ENCODE data around the gene RING1. TPM values are rescaled to one million over a fixed set of nuclear protein-coding genes. Genes with fewer than 3 reads are reported as not detected.

The RING1 gene
- total RNA-seq, 2 experiments from 2014 or later, result 31.8 to 40.0 TPM

- H3K79me2 ChIP-seq (ENCODE audit: insufficient read depth, low read depth, low read length), result peaks cover 27% of the 10 kb centered on the region; the same call in 1 of the 2 replicates
- ChIA-PET POLR2A (no interaction called here), CTCF (ENCODE audit: unreplicated experiment) (no interaction called here)
- H2AFZ ChIP-seq (ENCODE audit: low read length), result no peak overlapping the region
- TF ChIP-seq EZH2phosphoT487 (IDR thresholded peaks at IDR 0.05; ENCODE audit: borderline replicate concordance, low read depth, low read length) (no peak), CTCF (conservative IDR thresholded peaks at IDR 0.05; ENCODE audit: low read length) (no peak)
- no TSS peak for BruUV-seq (replicated peaks)
- H3K4me3 ChIP-seq (ENCODE audit: low read depth, low read length, poor library complexity, severe bottlenecking), result peak overlapping the region; percentile 78
- intact Hi-C loops (cut with micrococcal nuclease; ENCODE audit: unreplicated experiment), result loop anchor here (10.0 kb wide), 1 partner anchor 211 kb away; the partner anchor contains the start of genes CUTA and PHF1
- no peaks in the 10 kb centered on the region for H3K9me2 ChIP-seq (ENCODE audit: insufficient read depth, low read length)
- no peak for DNase-seq (ENCODE audit: low spot score)
- H3K9me3 ChIP-seq (ENCODE audit: low read length), result no peaks in the 10 kb centered on the region
- H3K4me1 ChIP-seq (ENCODE audit: insufficient read depth, low read length, poor library complexity, severe bottlenecking), result peaks cover 57% of the 10 kb centered on the region
- peak overlapping the region; percentile 9 for H3K27ac ChIP-seq (ENCODE audit: low read depth, low read length, poor library complexity, severe bottlenecking)
- H3K4me2 ChIP-seq (ENCODE audit: low read length), result peak overlapping the region; percentile 92
- peaks cover 24% of the 10 kb centered on the region for H3K36me3 ChIP-seq (ENCODE audit: insufficient read depth, low read length)
- H4K20me1 ChIP-seq (ENCODE audit: insufficient read depth, low read length), result no peaks in the 10 kb centered on the region
Observed at GRCh38 chr6:33204165-33204414, 4.2 kb upstream of the RING1 start.

- POLR2A ChIA-PET, result interaction anchor here (0.6 kb wide), 1 partner anchor 184 kb away, joined by 3 read pairs; no protein-coding TSS in a partner anchor
- H3K4me2 ChIP-seq (ENCODE audit: low read length), result peak within 1 kb of the TSS; percentile 92
- peak; percentile 95 for DNase-seq (ENCODE audit: low spot score)
- peak within 1 kb of the TSS; percentile 78 for H3K4me3 ChIP-seq (ENCODE audit: low read depth, low read length, poor library complexity, severe bottlenecking)
- peak within 1 kb of the TSS; percentile 9 for H3K27ac ChIP-seq (ENCODE audit: low read depth, low read length, poor library complexity, severe bottlenecking)
- H4K20me1 ChIP-seq (ENCODE audit: insufficient read depth, low read length), result no peaks in the 10 kb centered on the region
- intact Hi-C loops (cut with micrococcal nuclease; ENCODE audit: unreplicated experiment), result loop anchor here (1.0 to 10.0 kb wide), 2 partner anchors 44 to 210 kb away; partner anchors contain the start of genes CUTA and PHF1
- no peaks in the 10 kb centered on the region for H3K9me2 ChIP-seq (ENCODE audit: insufficient read depth, low read length)
- H3K4me1 ChIP-seq (ENCODE audit: insufficient read depth, low read length, poor library complexity, severe bottlenecking), result peaks cover 55% of the 10 kb centered on the region
- peak within 1 kb of the TSS; percentile 61 for H2AFZ ChIP-seq (ENCODE audit: low read length)
- H3K36me3 ChIP-seq (ENCODE audit: insufficient read depth, low read length), result peaks cover 24% of the 10 kb centered on the region
- H3K79me2 ChIP-seq (ENCODE audit: insufficient read depth, low read depth, low read length), result peaks cover 25% of the 10 kb centered on the region; the same call in 1 of the 2 replicates
- no TSS peak for BruUV-seq (replicated peaks)
- CTCF ChIA-PET (ENCODE audit: unreplicated experiment), result interaction anchor here (0.6 to 1.0 kb wide), 6 partner anchors 42 to 859 kb away, joined by 3 to 12 read pairs (median 6); no protein-coding TSS in a partner anchor
- TF ChIP-seq EZH2phosphoT487 (IDR thresholded peaks at IDR 0.05; ENCODE audit: borderline replicate concordance, low read depth, low read length) (no peak), CTCF (conservative IDR thresholded peaks at IDR 0.05; ENCODE audit: low read length) (no peak)
- no peaks in the 10 kb centered on the region for H3K9me3 ChIP-seq (ENCODE audit: low read length)
Observed at GRCh38 chr6:33204415-33205190, 3.7 kb upstream of the RING1 start, which contains the start of gene HSD17B8. TSS of gene HSD17B8 (plus strand) at chr6:33204655. CDS start at chr6:33204669, 14 bp downstream.
